Stimulated activated naive CD8-positive, alpha-beta T cell treated with anti-CD3 and anti-CD28 coated beads, Interleukin-15, Interleukin-2, amounts not matched to agents 100 ng/mL and 50 ng/mL, for 24 hours (primary cell): ENCODE results near the gene TANK.
"Not testable (repeated sequence)": the region's sequence is repeated elsewhere in the genome, so short reads cannot be mapped to it uniquely, and the experiment has no call there.

Source experiments
- H3K27ac Mint-ChIP-seq: one replicate; pipeline ENCODE4 v1.8.0; 2021; ENCODE audit warnings: mild to moderate bottlenecking, mixed read lengths
- H3K27me3 Mint-ChIP-seq: one replicate; pipeline ENCODE4 v1.8.0; 2021; ENCODE audit warnings: mixed read lengths
- H3K36me3 Mint-ChIP-seq: one replicate; pipeline ENCODE4 v1.8.0; 2021; ENCODE audit warnings: low read depth, mixed read lengths
- H3K4me1 Mint-ChIP-seq: one replicate; pipeline ENCODE4 v1.8.0; 2021; ENCODE audit warnings: low read depth, mixed read lengths
- H3K4me3 Mint-ChIP-seq: one replicate; pipeline ENCODE4 v1.8.0; 2021; ENCODE audit warnings: mild to moderate bottlenecking, mixed read lengths
- H3K9me3 Mint-ChIP-seq: one replicate; pipeline ENCODE4 v1.8.0; 2021; ENCODE audit warnings: mixed read lengths

TANK gene

GRCh38 chr2:161281615-161282310 is 121.5 kb downstream of the TANK start:
- H3K27me3 Mint-ChIP-seq: peaks cover 12% of the 10 kb centered on the region
- not testable (repeated sequence) for H3K27ac Mint-ChIP-seq, H3K9me3 Mint-ChIP-seq, H3K4me3 Mint-ChIP-seq, H3K36me3 Mint-ChIP-seq, H3K4me1 Mint-ChIP-seq

- not testable (repeated sequence) for H3K9me3 Mint-ChIP-seq, H3K36me3 Mint-ChIP-seq, H3K4me1 Mint-ChIP-seq, H3K4me3 Mint-ChIP-seq, H3K27ac Mint-ChIP-seq
- H3K27me3 Mint-ChIP-seq: peaks cover 13% of the 10 kb centered on the region
These were observed 122.0 kb downstream of the TANK start for GRCh38 chr2:161282311-161282644.

DNA sequence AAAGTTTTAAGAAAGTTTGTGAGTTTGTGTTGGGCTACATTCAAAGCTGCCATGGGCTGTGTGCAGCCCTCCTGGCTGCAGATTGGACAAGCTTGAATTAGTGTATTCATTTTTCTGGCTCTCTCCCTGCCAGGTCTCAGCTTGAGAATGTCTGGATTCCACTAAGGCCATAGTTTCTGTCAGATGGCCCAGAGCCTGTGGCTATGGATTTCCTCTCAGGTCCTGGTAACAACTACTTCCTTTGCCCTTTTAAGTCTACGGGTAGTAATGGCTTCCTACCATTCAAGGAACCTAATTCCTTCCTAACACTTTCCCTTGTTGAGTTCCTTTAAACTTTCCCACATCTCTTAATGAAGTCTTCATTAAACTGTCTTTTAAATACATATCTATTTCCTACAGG is 123.7 kb downstream of the TANK start:
- H3K9me3 Mint-ChIP-seq: no peaks in the 10 kb centered on the region
- no peak overlapping the region for H3K27ac Mint-ChIP-seq
- no peak overlapping the region for H3K4me3 Mint-ChIP-seq
- H3K27me3 Mint-ChIP-seq: peaks cover 22% of the 10 kb centered on the region
- no peaks in the 10 kb centered on the region for H3K4me1 Mint-ChIP-seq
- no peaks in the 10 kb centered on the region for H3K36me3 Mint-ChIP-seq
